Thoracic aorta (tissue), 2 donors: ENCODE data around the gene TMEM234. TPM values are rescaled to one million over a fixed set of nuclear protein-coding genes. Genes with fewer than 3 reads are reported as not detected.

Experiments used
- ATAC-seq: fragments of 150-250 bp; one replicate; pipeline ENCODE4 v1.8.0; 2017; ENCODE audit warnings: low read depth; ENCODE audit not compliant: insufficient number of reproducible peaks, low FRiP score
- DNase-seq: peaks from one replicate; pipeline ENCODE4 v3.0.0-alpha.2; 2020; ENCODE audit warnings: low spot score
- H3K27ac ChIP-seq, 2 donors: fragments of 200-600 bp; sonication (generic); 1 replicate in 1 of 2; 2 replicates in 1 of 2; pipeline ENCODE4 v1.5.1; 2016; ENCODE audit warnings: mild to moderate bottlenecking in 2 of 2, moderate library complexity in 2 of 2
- H3K27me3 ChIP-seq: fragments of 200-600 bp; sonication (generic); replicated peaks from 2 replicates; pipeline ENCODE4 v1.6.0; 2016; ENCODE audit warnings: mild to moderate bottlenecking; ENCODE audit not compliant: insufficient read depth
- H3K36me3 ChIP-seq: fragments of 200-600 bp; sonication (generic); one replicate; pipeline ENCODE4 v1.5.1; 2016
- H3K4me1 ChIP-seq, 2 donors: fragments of 200-600 bp; sonication (generic); 1 replicate in 1 of 2; 2 replicates in 1 of 2; pipeline versions ENCODE4 v1.5.1 to v1.6.0; 2016; ENCODE audit warnings: low read depth in 2 of 2, mild to moderate bottlenecking in 1 of 2; ENCODE audit not compliant: control insufficient read depth in 1 of 2
- H3K4me3 ChIP-seq: fragments of 200-600 bp; sonication (generic); 2 replicates; pipeline ENCODE4 v1.5.1; 2016; ENCODE audit warnings: mild to moderate bottlenecking
- H3K9me3 ChIP-seq: fragments of 200-600 bp; sonication (generic); 2 replicates; pipeline ENCODE4 v1.5.1; 2016
- CTCF ChIP-seq: fragments of 200-600 bp; sonication (generic); IDR thresholded peaks from one replicate; pipeline ENCODE4 v1.5.1; 2019; ENCODE audit warnings: antibody characterized with exemption
- total RNA-seq, 2 donors: library from RNA; depleted of rRNA; stranded (reverse); fragments of >200 nt; gene quantifications; one replicate each; pipeline versions ENCODE4 v1.1.0 to v1.2.3, GENCODE V29; 2016

TMEM234 gene
- total RNA-seq, 2 donors from 2014 or later, result 9.5 to 20.0 TPM

- ATAC-seq (no peak), DNase-seq (no peak)
- Histone ChIP-seq H3K27me3 (no peaks in the 10 kb centered on the region), H3K36me3 (peaks cover 32% of the 10 kb centered on the region), H3K4me3 (no peak overlapping the region), H3K9me3 (no peaks in the 10 kb centered on the region), H3K27ac (no peak overlapping the region), H3K4me1 (peaks cover 15 to 26% of the 10 kb centered on the region in 2 donors)
- TF ChIP-seq CTCF, result no peak
Observed at GRCh38 chr1:32198237-32199042, 23.7 kb downstream of the TMEM234 start.

DNA sequence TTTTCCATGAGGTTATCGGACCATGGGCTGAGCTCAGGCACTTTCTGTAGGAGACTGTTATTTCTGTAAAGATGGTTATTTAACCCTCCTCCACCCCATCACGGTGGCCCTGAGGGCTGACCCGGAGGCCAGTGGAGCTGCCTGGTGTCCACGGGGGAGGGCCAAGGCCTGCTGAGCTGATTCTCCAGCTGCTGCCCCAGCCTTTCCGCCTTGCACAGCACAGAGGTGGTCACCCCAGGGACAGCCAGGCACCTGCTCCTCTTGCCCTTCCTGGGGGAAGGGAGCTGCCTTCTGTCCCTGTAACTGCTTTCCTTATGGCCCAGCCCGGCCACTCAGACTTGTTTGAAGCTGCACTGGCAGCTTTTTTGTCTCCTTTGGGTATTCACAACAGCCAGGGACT is 24.3 kb downstream of the TMEM234 start:
- DNase-seq, result no peak
- no peak for ATAC-seq
- TF ChIP-seq CTCF, result no peak
- Histone ChIP-seq H3K27me3 (no peaks in the 10 kb centered on the region), H3K27ac (no peak overlapping the region), H3K4me1 (peaks cover 15 to 26% of the 10 kb centered on the region in 2 donors), H3K9me3 (no peaks in the 10 kb centered on the region), H3K4me3 (no peak overlapping the region), H3K36me3 (peaks cover 38% of the 10 kb centered on the region)

DNA sequence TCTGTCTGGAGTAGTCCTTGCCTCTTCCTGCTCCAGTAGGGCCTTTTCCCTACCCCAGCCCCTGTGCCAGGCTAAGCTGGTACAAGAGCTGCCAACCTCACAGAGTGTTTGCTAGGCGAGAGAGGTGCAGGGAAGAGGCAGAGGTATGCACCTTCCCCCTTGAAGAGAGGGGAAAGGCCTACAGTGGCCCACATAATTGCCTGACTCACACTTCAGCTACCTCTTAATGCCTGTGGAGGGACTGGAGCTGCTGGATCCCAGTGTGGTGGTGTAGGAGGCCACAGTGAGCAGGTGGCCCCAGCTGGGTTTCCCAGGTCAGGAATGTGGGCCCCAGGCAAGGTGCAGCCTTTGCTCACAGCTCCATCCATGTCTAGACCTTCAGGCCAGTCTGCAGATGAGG is 25.1 kb downstream of the TMEM234 start:
- peaks cover 45% of the 10 kb centered on the region for H3K36me3 ChIP-seq
- H3K9me3 ChIP-seq, result no peaks in the 10 kb centered on the region
- no peak overlapping the region for H3K27ac ChIP-seq
- H3K27me3 ChIP-seq, result no peaks in the 10 kb centered on the region
- ATAC-seq (no peak), DNase-seq (no peak)
- no peak for TF ChIP-seq CTCF
- H3K4me3 ChIP-seq, result no peak overlapping the region
- peaks cover 15 to 25% of the 10 kb centered on the region in 2 donors for H3K4me1 ChIP-seq

DNA sequence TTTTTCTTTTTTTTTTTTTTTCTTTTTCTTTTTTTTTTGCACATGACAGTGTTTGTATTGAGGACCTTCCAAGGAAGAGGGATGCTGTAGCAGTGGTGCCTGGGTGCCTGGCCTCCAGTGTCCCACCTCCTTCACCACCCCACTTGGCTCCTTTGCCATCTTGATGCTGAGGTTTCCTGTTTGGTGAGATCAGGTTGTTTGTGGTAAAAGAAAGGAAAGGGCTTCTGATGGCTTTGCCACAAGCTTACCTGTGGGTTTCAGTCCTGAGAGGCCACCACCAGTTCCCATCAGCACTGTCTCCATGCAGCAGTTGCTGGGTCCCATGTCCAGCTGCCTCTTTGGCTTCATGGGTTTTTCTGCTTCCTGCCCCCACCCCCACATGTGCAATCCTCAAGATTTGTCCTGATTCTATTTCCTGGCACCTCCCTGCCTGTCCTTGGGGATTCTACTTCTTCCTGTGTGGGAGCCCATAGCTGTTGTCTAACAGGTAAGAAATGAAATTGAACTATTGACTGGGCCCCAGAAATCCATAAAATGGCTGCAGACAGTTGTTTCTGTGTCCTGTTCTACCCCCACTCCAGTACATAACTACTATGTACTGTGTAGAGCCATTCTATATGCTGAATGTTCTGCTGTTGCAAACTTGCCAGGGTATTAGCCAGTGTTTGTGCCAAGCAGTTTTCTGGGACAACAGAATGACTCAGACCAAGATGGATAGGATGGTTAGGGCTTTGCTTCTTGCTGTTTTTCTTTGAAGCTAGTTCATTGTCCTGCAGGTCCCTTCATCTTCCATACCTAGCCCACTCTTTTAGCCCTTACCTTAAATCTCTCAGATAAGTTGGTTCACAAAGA is 26.0 kb downstream of the TMEM234 start:
- peaks cover 6 to 16% of the 10 kb centered on the region in 2 donors for H3K4me1 ChIP-seq
- TF ChIP-seq CTCF, result no peak
- DNase-seq (no peak), ATAC-seq (no peak)
- no peaks in the 10 kb centered on the region for H3K9me3 ChIP-seq
- no peak overlapping the region for H3K27ac ChIP-seq
- no peaks in the 10 kb centered on the region for H3K27me3 ChIP-seq
- no peak overlapping the region for H3K4me3 ChIP-seq
- peaks cover 54% of the 10 kb centered on the region for H3K36me3 ChIP-seq

DNA sequence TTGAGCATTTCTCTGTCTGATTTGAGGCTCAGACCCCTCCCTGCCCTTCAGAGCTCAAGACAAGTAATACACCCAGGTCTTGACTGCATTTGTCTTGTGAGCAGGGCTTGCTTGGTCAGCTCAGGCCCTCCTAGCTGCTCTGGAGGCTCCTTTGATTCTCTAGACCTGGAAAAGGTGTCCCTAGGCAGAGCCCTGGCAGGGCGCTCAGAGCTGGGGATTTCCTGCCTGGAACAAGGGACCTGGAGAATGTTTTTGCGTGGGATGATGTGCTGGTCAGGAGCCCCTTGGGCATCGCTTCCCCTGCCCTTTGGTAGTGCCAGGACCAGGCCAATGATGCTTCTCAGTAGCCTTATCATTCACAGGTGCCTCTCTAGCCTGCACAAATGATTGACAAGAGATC is 26.6 kb downstream of the TMEM234 start:
- peaks cover 61% of the 10 kb centered on the region for H3K36me3 ChIP-seq

More for the DNA sequence above, 26.6 kb downstream of the TMEM234 start:
- ATAC-seq (no peak), DNase-seq (no peak)
- Histone ChIP-seq H3K27me3 (no peaks in the 10 kb centered on the region), H3K27ac (no peak overlapping the region), H3K4me1 (peaks cover 6 to 15% of the 10 kb centered on the region in 2 donors), H3K9me3 (no peaks in the 10 kb centered on the region), H3K4me3 (no peak overlapping the region)
- TF ChIP-seq CTCF, result no peak
